ENCODE results near the gene TPRA1.

The TPRA1 gene

GRCh38 chr3:127588806-127589577, 1.5 kb downstream of the TPRA1 start:
- no peak for DNase-seq

GRCh38 chr3:127587876-127588275, 2.7 kb downstream of the TPRA1 start:
- no peak for DNase-seq

GRCh38 chr3:127585813-127586413, 4.6 kb downstream of the TPRA1 start:
- DNase-seq: no peak

GRCh38 chr3:127585163-127585812, 5.2 kb downstream of the TPRA1 start:
- DNase-seq: no peak

- DNase-seq: no peak
Observed at GRCh38 chr3:127584734-127585133, 5.8 kb downstream of the TPRA1 start.

GRCh38 chr3:127580327-127581060, 10.0 kb downstream of the TPRA1 start:
- DNase-seq: no peak

- DNase-seq: no peak
Observed at GRCh38 chr3:127578802-127579201, 11.7 kb downstream of the TPRA1 start.

GRCh38 chr3:127578168-127578567, 12.4 kb downstream of the TPRA1 start:
- DNase-seq: no peak

- no peak for DNase-seq
Observed at GRCh38 chr3:127577448-127577847, 13.1 kb downstream of the TPRA1 start.

GRCh38 chr3:127574880-127575878, 15.4 kb downstream of the TPRA1 start:
- peak; percentile 68 for DNase-seq

GRCh38 chr3:127573912-127574311, 16.6 kb downstream of the TPRA1 start:
- no peak for DNase-seq

GRCh38 chr3:127573401-127573800, 17.1 kb downstream of the TPRA1 start:
- no peak for DNase-seq

- no peak for DNase-seq
Observed at GRCh38 chr3:127572735-127573134, 17.8 kb downstream of the TPRA1 start.

GRCh38 chr3:127572186-127572585, 18.3 kb downstream of the TPRA1 start:
- no peak for DNase-seq

- no peak for DNase-seq
Observed at GRCh38 chr3:127570520-127570919, 20.0 kb downstream of the TPRA1 start.

- no peak for DNase-seq
Observed at GRCh38 chr3:127569160-127569559, 21.4 kb downstream of the TPRA1 start.

GRCh38 chr3:127568586-127568985, 21.9 kb downstream of the TPRA1 start:
- no peak for DNase-seq

GRCh38 chr3:127566833-127567232, 23.7 kb downstream of the TPRA1 start:
- no peak for DNase-seq

GRCh38 chr3:127565711-127566110, 24.8 kb downstream of the TPRA1 start:
- no peak for DNase-seq

- DNase-seq: no peak
Observed at GRCh38 chr3:127560051-127560787, 30.3 kb downstream of the TPRA1 start.

GRCh38 chr3:127556565-127556964, 34.0 kb downstream of the TPRA1 start:
- no peak for DNase-seq

Measured in NCI-H2081 treated with DMSO at 0.1 percent for 48 hours (cell line).